Kidney capillary endothelial cell (primary cell): ENCODE data around the gene RNF7.
"Not testable (repeated sequence)": the region's sequence is repeated elsewhere in the genome, so short reads cannot be mapped to it uniquely, and the experiment has no call there.

Source experiments
- DNase-seq: peaks from one replicate; pipeline ENCODE4 v3.0.0-alpha.2; 2018; ENCODE audit warnings: low spot score

Gene RNF7

DNA sequence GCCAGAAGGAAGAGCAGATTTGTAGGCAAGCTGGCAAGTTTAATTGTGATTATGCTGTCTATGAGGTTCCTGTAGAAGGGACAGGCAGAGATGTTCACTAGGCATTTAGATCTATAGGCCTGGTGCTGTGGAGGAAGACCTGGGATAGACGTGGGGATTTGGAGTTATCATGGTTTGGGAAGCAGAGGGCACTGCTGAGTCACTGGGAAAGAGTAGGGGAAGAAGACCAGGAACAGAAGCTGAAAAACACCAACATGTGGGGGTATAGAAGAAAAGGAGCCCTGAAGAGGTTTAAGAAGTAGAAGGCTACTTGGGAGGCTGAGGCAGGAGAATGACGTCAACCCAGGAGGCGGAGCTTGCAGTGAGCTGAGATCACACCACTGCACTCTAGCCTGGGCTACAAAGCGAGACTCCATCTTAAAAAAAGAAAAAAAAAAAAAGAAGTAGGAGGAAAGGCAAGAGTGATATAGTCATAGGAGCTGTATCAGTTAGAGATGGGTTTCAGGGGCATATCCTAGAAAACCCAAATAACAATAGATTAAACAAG lies 44.4 kb downstream of the RNF7 start:
- DNase-seq, result no peak

GRCh38 chr3:141783632-141784031 lies 45.5 kb downstream of the RNF7 start:
- DNase-seq, result no peak

GRCh38 chr3:141784096-141784495 lies 46.0 kb downstream of the RNF7 start:
- DNase-seq, result no peak

DNA sequence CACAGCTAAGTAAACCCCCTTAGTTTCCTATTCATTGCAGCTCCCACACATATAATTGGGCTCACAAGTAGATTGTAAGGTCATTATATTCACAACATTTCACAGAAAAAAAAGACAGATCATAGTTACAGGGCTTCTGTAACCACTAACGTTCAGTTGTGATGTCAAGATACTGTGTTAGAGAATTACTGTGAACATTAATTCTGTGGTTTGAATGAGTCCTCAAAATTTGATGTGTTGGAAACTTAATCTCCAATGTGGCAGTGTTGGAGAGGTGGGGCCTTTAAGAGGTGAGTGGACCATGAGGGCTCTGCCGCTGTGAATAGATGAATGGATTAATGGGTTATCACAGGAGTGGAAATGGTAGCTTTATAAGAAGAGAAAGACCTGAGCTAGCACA lies 46.4 kb downstream of the RNF7 start:
- DNase-seq, result no peak

GRCh38 chr3:141788149-141788548 lies 50.1 kb downstream of the RNF7 start:
- DNase-seq, result no peak

GRCh38 chr3:141788750-141789149 lies 50.7 kb downstream of the RNF7 start:
- not testable (repeated sequence) for DNase-seq

DNA sequence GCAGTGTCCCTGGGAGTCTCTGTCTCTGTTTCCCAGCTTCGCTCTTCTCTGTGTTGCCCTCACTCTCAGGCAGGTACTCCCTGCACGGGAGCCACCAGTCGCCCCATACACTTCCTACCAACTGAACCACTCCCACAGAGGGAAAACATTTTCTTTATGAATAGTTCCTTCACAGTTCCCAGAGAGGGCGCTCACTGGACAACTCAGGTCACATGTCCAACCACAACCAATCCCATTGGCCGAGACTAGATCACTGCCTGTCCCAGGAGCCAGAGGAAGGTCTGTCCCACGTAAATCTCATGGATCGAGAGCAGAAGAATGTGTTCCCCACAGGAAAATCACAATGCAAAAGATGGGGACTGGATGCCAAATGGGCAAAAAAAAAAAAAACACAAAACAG lies 51.2 kb downstream of the RNF7 start:
- DNase-seq, result no peak

DNA sequence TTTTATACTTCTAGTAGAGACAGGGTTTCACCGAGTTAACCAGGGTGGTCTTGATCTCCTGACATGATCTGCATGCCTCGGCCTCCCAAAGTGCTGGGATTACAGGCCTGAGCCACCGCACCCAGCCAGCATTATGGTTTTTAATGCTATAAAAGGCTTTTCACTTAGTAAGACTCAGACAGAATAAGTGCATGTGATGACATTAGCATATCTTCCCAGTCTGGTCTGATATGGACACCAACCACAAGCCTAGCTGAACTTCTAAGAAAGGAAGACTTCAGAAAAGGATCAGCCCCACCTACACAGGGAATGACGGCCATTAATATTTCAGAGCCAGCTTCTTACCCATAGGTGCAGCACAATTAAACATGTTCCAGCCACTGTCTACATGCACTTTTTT lies 52.1 kb downstream of the RNF7 start:
- no peak for DNase-seq

GRCh38 chr3:141792495-141792894 lies 54.4 kb downstream of the RNF7 start:
- DNase-seq, result no peak

DNA sequence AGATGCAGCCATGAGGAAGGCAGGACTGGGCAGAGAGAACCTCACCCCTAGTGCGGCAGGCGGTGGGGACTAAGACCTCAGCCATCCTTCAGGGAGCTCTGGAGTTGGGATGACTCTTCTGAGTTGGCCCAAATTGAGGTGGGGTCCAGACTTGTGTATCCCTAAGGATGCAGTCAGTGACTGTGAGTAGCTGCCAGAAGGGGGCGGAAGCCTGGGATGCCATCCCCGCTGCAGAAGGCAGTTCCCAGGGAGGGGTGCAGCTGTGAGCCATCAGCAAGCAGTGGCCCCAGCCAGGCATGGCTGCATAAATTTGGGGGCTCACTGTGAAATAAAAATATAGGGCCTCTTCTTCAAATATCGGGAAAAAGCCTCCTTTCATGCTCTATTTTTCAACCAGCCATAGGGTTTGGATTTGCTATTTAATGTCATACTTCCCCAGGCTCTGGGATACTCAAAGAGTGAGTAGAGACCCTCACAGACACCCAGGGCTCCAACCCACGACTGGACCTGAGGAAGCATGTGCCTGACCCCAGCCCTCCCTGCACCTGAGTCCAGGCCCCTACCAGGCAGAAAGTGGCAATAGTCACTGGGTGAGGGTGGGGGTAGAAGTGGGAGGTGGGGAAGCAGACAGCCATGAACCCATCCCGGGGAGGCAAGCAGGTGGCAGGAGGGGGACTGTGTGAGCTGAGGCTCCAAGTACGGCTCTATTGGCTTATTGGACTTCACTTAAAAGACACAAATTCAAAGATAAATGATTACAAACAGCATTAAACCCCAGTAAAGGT lies 55.6 kb downstream of the RNF7 start:
- no peak for DNase-seq

DNA sequence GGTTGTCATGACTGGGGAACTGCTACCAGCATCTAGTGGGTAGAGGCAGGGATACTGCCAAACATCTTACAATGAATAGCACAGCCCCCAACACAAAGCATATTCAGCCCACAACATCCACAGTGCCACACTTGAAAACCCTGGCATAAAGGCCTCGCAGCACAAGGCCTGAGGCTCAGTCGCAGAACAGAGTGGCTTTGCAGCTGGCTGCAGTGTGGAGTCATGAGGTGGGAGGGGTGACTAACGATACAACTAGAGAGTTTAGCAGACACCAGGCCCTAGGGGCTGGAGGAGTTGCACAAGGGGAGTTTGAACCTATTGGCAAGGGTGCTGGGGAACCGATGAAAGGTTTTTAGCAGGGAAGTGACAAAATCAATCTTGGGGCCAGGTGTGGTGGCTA lies 57.2 kb downstream of the RNF7 start:
- no peak for DNase-seq

- DNase-seq, result no peak
Observed at GRCh38 chr3:141795741-141796080, 57.6 kb downstream of the RNF7 start.

- no peak for DNase-seq
Observed at GRCh38 chr3:141796081-141796888, 58.2 kb downstream of the RNF7 start.
